OCI-M2 (cell line): Measurements from ENCODE around the gene F2RL1.
"Not testable (repeated sequence)": the region's sequence is repeated elsewhere in the genome, so short reads cannot be mapped to it uniquely, and the experiment has no call there.

Experiments
- DNase-seq: peaks from one replicate; lab custom pipeline; 2025; ENCODE audit not compliant: unreplicated experiment; lab: John Stamatoyannopoulos, UW

Gene F2RL1

GRCh38 chr5:76818844-76819831 is at the start of gene F2RL1:
F2RL1 (plus strand) TSS chr5:76819030; CDS start chr5:76819183, 153 bp downstream.
- DNase-seq = no peak

GRCh38 chr5:76771041-76771440 is 47.8 kb upstream of the F2RL1 start:
- not testable (repeated sequence) for DNase-seq

- DNase-seq = no peak
Observed at GRCh38 chr5:76771705-76772405, 47.0 kb upstream of the F2RL1 start.

GRCh38 chr5:76775921-76776320 is 42.9 kb upstream of the F2RL1 start:
- no peak for DNase-seq

- DNase-seq = no peak
Observed at GRCh38 chr5:76776391-76776790, 42.4 kb upstream of the F2RL1 start.

- DNase-seq = not testable (repeated sequence)
Observed at GRCh38 chr5:76780616-76781015, 38.2 kb upstream of the F2RL1 start.

- DNase-seq = no peak
Observed at GRCh38 chr5:76781775-76782174, 37.1 kb upstream of the F2RL1 start.

- DNase-seq = no peak
Observed at GRCh38 chr5:76782444-76782843, 36.4 kb upstream of the F2RL1 start.

- no peak for DNase-seq
Observed at GRCh38 chr5:76787237-76787636, 31.6 kb upstream of the F2RL1 start.

- DNase-seq = no peak
Observed at GRCh38 chr5:76788362-76788761, 30.5 kb upstream of the F2RL1 start.

GRCh38 chr5:76789275-76789674 is 29.6 kb upstream of the F2RL1 start:
- not testable (repeated sequence) for DNase-seq

- no peak for DNase-seq
Observed at GRCh38 chr5:76789991-76790581, 28.7 kb upstream of the F2RL1 start.

- no peak for DNase-seq
Observed at GRCh38 chr5:76790632-76791290, 28.1 kb upstream of the F2RL1 start.

GRCh38 chr5:76791461-76791860 is 27.4 kb upstream of the F2RL1 start:
- DNase-seq = no peak

GRCh38 chr5:76794871-76795270 is 24.0 kb upstream of the F2RL1 start:
- DNase-seq = no peak

- no peak for DNase-seq
Observed at GRCh38 chr5:76799588-76799987, 19.2 kb upstream of the F2RL1 start.

- no peak for DNase-seq
Observed at GRCh38 chr5:76800579-76800978, 18.3 kb upstream of the F2RL1 start.

GRCh38 chr5:76801159-76801802 is 17.5 kb upstream of the F2RL1 start:
- no peak for DNase-seq

- DNase-seq = no peak
Observed at GRCh38 chr5:76801803-76802195, 17.0 kb upstream of the F2RL1 start.

- no peak for DNase-seq
Observed at GRCh38 chr5:76804266-76804665, 14.6 kb upstream of the F2RL1 start.
